SK-N-SH (cell line): ENCODE measurements around the gene PRKD2. TPM values are rescaled to one million over a fixed set of nuclear protein-coding genes. Genes with fewer than 3 reads are reported as not detected.
A peak's percentile ranks its signal among the peaks of the same experiment; 100 is the strongest.

ENCODE experiments used
- CTCF ChIA-PET: fragments of 300-600, 350-600 bp; formaldehyde crosslinking; extraction: SDS; loops from one replicate; lab custom pipeline; 2021; lab: Yijun Ruan, JAX
- POLR2A ChIA-PET: fragments of 350-600 bp; sonication (Branson Sonifier 250); formaldehyde crosslinking; extraction: SDS; loops from one replicate; lab custom pipeline; 2020; ENCODE audit warnings: antibody characterized with exemption, inconsistent platforms; lab: Yijun Ruan, JAX
- DNase-seq: peaks from one replicate; pipeline ENCODE4 v3.0.0; 2012
- H2AFZ ChIP-seq: fragments of 200-600 bp; sonication (generic); 2 replicates; pipeline ENCODE4 v1.8.1; 2016; ENCODE audit warnings: antibody characterized with exemption, mild to moderate bottlenecking, low read depth
- H3F3A ChIP-seq: fragments of 200-600 bp; sonication (generic); replicated peaks from 2 replicates; pipeline ENCODE3; 2016; ENCODE audit warnings: antibody characterized with exemption, mild to moderate bottlenecking; ENCODE audit not compliant: insufficient read depth
- H3K27ac ChIP-seq, 2 experiments: fragments of 200-500 bp in 1 of 2; fragments of 200-600 bp in 1 of 2; sonication (Bioruptor generic) in 1 of 2; sonication (generic), shearing (Covaris generic) in 1 of 2; 2 replicates each; pipeline versions ENCODE4 v1.5.1 to v1.6.1; 2014 to 2016; ENCODE audit warnings: low read depth in 2 of 2, inconsistent platforms in 1 of 2, low read length in 1 of 2, mild to moderate bottlenecking in 1 of 2, mixed read lengths in 1 of 2
- H3K27me3 ChIP-seq: fragments of 200-600 bp; sonication (generic), shearing (Covaris generic); 2 replicates; pipeline ENCODE4 v1.6.1; 2016; ENCODE audit warnings: mixed run types; ENCODE audit not compliant: insufficient read depth
- H3K36me3 ChIP-seq, 2 experiments: fragments of 200-500 bp in 1 of 2; fragments of 200-600 bp in 1 of 2; sonication (Bioruptor generic) in 1 of 2; sonication (generic) in 1 of 2; replicated peaks in 1 of 2; 2 replicates each; pipeline versions ENCODE3 to v1.5.1; 2014 to 2016; ENCODE audit warnings: low read length in 1 of 2, mild to moderate bottlenecking in 1 of 2; ENCODE audit not compliant: insufficient read depth in 2 of 2, control insufficient read depth in 1 of 2
- H3K4me1 ChIP-seq, 2 experiments: fragments of 200-500 bp in 1 of 2; fragments of 200-600 bp in 1 of 2; sonication (Bioruptor generic) in 1 of 2; sonication (generic), shearing (Covaris generic) in 1 of 2; 2 replicates each; pipeline versions ENCODE4 v1.5.1 to v1.6.1; 2014 to 2016; ENCODE audit warnings: low read depth in 1 of 2, low read length in 1 of 2, mixed run types in 1 of 2; ENCODE audit not compliant: insufficient read depth in 2 of 2, control insufficient read depth in 1 of 2
- H3K4me2 ChIP-seq: fragments of 200-600 bp; sonication (generic), shearing (Covaris generic); 2 replicates; pipeline ENCODE4 v1.6.1; 2017; ENCODE audit warnings: mixed run types
- H3K4me3 ChIP-seq, 2 experiments: fragments of 200-500 bp in 1 of 2; fragments of 200-600 bp in 1 of 2; sonication (Bioruptor generic) in 1 of 2; sonication (generic), shearing (Covaris generic) in 1 of 2; 2 replicates each; pipeline versions ENCODE4 v1.5.1 to v1.8.1; 2014 to 2016; ENCODE audit warnings: low read depth in 2 of 2, inconsistent platforms in 1 of 2, low read length in 1 of 2, mild to moderate bottlenecking in 1 of 2, mixed read lengths in 1 of 2, moderate library complexity in 1 of 2
- H3K79me2 ChIP-seq: fragments of 200-600 bp; sonication (generic); 2 replicates; pipeline ENCODE4 v1.8.1; 2017; ENCODE audit warnings: mild to moderate bottlenecking; ENCODE audit not compliant: insufficient read depth
- H3K9ac ChIP-seq: fragments of 200-600 bp; sonication (generic); 2 replicates; pipeline ENCODE4 v1.6.1; 2017; ENCODE audit warnings: mixed run types
- H3K9me2 ChIP-seq: fragments of 200-600 bp; sonication (generic); 2 replicates; pipeline ENCODE4 v1.6.1; 2017; ENCODE audit warnings: mixed run types
- H3K9me3 ChIP-seq: fragments of 200-600 bp; sonication (generic); 2 replicates; pipeline ENCODE4 v1.6.1; 2017; ENCODE audit warnings: mixed run types, mild to moderate bottlenecking, moderate library complexity
- H4K20me1 ChIP-seq: fragments of 200-600 bp; sonication (generic); 2 replicates; pipeline ENCODE4 v1.6.1; 2017; ENCODE audit warnings: mild to moderate bottlenecking, mixed run types; ENCODE audit not compliant: insufficient read depth
- FOSL2 ChIP-seq: IDR thresholded peaks from 2 replicates; pipeline ENCODE4 v1.4.0; 2012; ENCODE audit warnings: low read depth, mild to moderate bottlenecking, moderate library complexity, borderline replicate concordance
- JUND ChIP-seq: IDR thresholded peaks from 2 replicates; pipeline ENCODE4 v1.4.0; 2012
- NRF1 ChIP-seq: IDR thresholded peaks from 2 replicates; pipeline ENCODE4 v1.6.1; 2012; ENCODE audit warnings: low read depth, mild to moderate bottlenecking, low read length
- RAD21 ChIP-seq: IDR thresholded peaks from 2 replicates; pipeline ENCODE4 v1.6.1; 2012; ENCODE audit warnings: mild to moderate bottlenecking, low read length
- RFX5 ChIP-seq: IDR thresholded peaks from 2 replicates; pipeline ENCODE4 v1.6.1; 2012; ENCODE audit warnings: mild to moderate bottlenecking, improper control_type of control experiment, low read length
- RXRA ChIP-seq: IDR thresholded peaks from 2 replicates; pipeline ENCODE4 v1.4.0; 2012; ENCODE audit warnings: low read depth, mild to moderate bottlenecking, borderline replicate concordance
- SIN3A ChIP-seq: IDR thresholded peaks from 2 replicates; pipeline ENCODE4 v1.6.1; 2012; ENCODE audit warnings: low read depth, mild to moderate bottlenecking, low read length, moderate library complexity, borderline replicate concordance
- SMC3 ChIP-seq: IDR thresholded peaks from 2 replicates; pipeline ENCODE4 v1.6.1; 2012; ENCODE audit warnings: low read depth, low read length, improper control_type of control experiment
- TAF1 ChIP-seq: IDR thresholded peaks from 2 replicates; pipeline ENCODE4 v1.6.1; 2012; ENCODE audit warnings: low read depth, mild to moderate bottlenecking, low read length, moderate library complexity, borderline replicate concordance
- TEAD4 ChIP-seq: IDR thresholded peaks from 2 replicates; pipeline ENCODE4 v1.4.0; 2012; ENCODE audit warnings: mild to moderate bottlenecking, borderline replicate concordance; ENCODE audit not compliant: insufficient read depth
- YY1 ChIP-seq: IDR thresholded peaks from 2 replicates; pipeline ENCODE4 v1.4.0; 2012; ENCODE audit warnings: low read depth, mild to moderate bottlenecking
- WGBS: methylation state at CpG from one replicate; pipeline ENCODE4 v1.1.6; 2017; ENCODE audit warnings: low lambda C conversion rate; 5-methylcytosine and 5-hydroxymethylcytosine counted together
- polyA plus RNA-seq, 3 experiments: library from polyadenylated mRNA; depleted of rRNA; stranded (reverse); fragments of >200 nt; gene quantifications; 2 replicates each; pipeline ENCODE4 v1.2.3, GENCODE V29; 2012
- TF ChIP-seq, protein P1 (sequence below): IDR thresholded peaks from 2 replicates; pipeline ENCODE4 v1.4.0; 2012; ENCODE audit warnings: low read depth, borderline replicate concordance
- TF ChIP-seq, protein P2 (sequence below): fragments of 150-350 bp; IDR thresholded peaks from 2 replicates; pipeline ENCODE4 v1.6.1; 2017; ENCODE audit warnings: antibody characterized with exemption, low read length, low read depth, borderline replicate concordance
- TF ChIP-seq, protein P3 (sequence below): IDR thresholded peaks from 2 replicates; pipeline ENCODE4; 2012
- TF ChIP-seq, protein P4 (sequence below): fragments of 200-600 bp; sonication (generic); IDR thresholded peaks from 2 replicates; pipeline ENCODE4 v1.6.1; 2017; ENCODE audit warnings: antibody characterized with exemption, mild to moderate bottlenecking, moderate library complexity

Gene PRKD2
- polyA plus RNA-seq, 1 of the 3 experiments (the other 2 are of a cell fraction) = 21.4 TPM

DNA sequence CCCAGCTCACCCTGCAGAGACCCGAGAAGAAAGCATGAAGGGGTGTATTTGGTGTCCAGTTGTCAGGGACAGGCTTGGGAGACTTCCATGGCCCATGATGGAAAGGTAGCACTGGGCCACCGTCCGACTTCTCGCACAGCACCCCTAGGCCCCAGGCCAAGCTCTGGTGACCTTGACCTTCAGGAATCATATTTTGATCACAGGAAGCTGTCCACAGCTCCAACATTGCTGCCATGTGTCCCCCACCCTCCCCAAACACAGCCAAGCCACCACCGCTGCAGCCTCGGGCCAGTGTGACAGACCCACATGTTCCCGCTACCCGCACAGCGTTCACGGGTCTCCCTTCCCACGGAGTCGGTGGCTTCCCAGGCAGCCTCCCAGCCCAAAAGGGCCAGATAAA is 91.2 kb downstream of the PRKD2 start:
- H3K4me2 ChIP-seq = peak overlapping the region; percentile 56; the same call in 1 of the 2 replicates
- WGBS = 94% methylated on average over 6 of the region's 12 CpGs
- CTCF ChIA-PET = interaction anchor here (1.4 to 6.2 kb wide), 2 partner anchors 11 to 37 kb away, joined by 3 to 52 read pairs; partner anchors contain the start of gene DACT3

More for the DNA sequence above, 91.2 kb downstream of the PRKD2 start:
- POLR2A ChIA-PET = interaction anchor here (1.2 kb wide), 1 partner anchor 36 kb away, joined by 4 read pairs; the partner anchor contains the start of gene DACT3
- Histone ChIP-seq H3K4me3 (no peak overlapping the region), H4K20me1 (no peaks in the 10 kb centered on the region), H3K79me2 (no peaks in the 10 kb centered on the region), H3K27me3 (no peaks in the 10 kb centered on the region), H3K36me3 (no peaks in the 10 kb centered on the region), H3K4me1 (peaks cover 19 to 72% of the 10 kb centered on the region in 2 experiments; a peak in 3 of 4 replicates), H3K9me2 (no peaks in the 10 kb centered on the region), H3F3A (peaks cover 14% of the 10 kb centered on the region), H2AFZ (peak overlapping the region; percentile 61; the same call in 1 of the 2 replicates), H3K9ac (no peak overlapping the region), H3K27ac (peak overlapping the region; percentile 75 to 97), H3K9me3 (no peaks in the 10 kb centered on the region)
- DNase-seq = no peak
- TF ChIP-seq RFX5 (no peak), TAF1 (no peak), RXRA (no peak), RAD21 (no peak), TEAD4 (no peak), FOSL2 (no peak), SMC3 (no peak), JUND (no peak), YY1 (no peak), SIN3A (no peak), NRF1 (no peak)
- TF ChIP-seq, protein P1, sequence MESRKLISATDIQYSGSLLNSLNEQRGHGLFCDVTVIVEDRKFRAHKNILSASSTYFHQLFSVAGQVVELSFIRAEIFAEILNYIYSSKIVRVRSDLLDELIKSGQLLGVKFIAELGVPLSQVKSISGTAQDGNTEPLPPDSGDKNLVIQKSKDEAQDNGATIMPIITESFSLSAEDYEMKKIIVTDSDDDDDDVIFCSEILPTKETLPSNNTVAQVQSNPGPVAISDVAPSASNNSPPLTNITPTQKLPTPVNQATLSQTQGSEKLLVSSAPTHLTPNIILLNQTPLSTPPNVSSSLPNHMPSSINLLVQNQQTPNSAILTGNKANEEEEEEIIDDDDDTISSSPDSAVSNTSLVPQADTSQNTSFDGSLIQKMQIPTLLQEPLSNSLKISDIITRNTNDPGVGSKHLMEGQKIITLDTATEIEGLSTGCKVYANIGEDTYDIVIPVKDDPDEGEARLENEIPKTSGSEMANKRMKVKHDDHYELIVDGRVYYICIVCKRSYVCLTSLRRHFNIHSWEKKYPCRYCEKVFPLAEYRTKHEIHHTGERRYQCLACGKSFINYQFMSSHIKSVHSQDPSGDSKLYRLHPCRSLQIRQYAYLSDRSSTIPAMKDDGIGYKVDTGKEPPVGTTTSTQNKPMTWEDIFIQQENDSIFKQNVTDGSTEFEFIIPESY = no peak
- TF ChIP-seq, protein P2, sequence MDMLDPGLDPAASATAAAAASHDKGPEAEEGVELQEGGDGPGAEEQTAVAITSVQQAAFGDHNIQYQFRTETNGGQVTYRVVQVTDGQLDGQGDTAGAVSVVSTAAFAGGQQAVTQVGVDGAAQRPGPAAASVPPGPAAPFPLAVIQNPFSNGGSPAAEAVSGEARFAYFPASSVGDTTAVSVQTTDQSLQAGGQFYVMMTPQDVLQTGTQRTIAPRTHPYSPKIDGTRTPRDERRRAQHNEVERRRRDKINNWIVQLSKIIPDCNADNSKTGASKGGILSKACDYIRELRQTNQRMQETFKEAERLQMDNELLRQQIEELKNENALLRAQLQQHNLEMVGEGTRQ = no peak
- TF ChIP-seq, protein P3, sequence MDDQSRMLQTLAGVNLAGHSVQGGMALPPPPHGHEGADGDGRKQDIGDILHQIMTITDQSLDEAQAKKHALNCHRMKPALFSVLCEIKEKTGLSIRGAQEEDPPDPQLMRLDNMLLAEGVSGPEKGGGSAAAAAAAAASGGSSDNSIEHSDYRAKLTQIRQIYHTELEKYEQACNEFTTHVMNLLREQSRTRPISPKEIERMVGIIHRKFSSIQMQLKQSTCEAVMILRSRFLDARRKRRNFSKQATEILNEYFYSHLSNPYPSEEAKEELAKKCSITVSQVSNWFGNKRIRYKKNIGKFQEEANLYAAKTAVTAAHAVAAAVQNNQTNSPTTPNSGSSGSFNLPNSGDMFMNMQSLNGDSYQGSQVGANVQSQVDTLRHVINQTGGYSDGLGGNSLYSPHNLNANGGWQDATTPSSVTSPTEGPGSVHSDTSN = no peak
- TF ChIP-seq, protein P4, sequence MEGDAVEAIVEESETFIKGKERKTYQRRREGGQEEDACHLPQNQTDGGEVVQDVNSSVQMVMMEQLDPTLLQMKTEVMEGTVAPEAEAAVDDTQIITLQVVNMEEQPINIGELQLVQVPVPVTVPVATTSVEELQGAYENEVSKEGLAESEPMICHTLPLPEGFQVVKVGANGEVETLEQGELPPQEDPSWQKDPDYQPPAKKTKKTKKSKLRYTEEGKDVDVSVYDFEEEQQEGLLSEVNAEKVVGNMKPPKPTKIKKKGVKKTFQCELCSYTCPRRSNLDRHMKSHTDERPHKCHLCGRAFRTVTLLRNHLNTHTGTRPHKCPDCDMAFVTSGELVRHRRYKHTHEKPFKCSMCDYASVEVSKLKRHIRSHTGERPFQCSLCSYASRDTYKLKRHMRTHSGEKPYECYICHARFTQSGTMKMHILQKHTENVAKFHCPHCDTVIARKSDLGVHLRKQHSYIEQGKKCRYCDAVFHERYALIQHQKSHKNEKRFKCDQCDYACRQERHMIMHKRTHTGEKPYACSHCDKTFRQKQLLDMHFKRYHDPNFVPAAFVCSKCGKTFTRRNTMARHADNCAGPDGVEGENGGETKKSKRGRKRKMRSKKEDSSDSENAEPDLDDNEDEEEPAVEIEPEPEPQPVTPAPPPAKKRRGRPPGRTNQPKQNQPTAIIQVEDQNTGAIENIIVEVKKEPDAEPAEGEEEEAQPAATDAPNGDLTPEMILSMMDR = no peak
